Activated CD4-positive, alpha-beta T cell treated with anti-CD3 and anti-CD28 coated beads, Interleukin-2, amount 10 ng/mL, durations not matched to agents 7 days and 5 days (primary cell): ENCODE data around the gene NACC2. TPM values are rescaled to one million over a fixed set of nuclear protein-coding genes. Genes with fewer than 3 reads are reported as not detected.
"Not testable (repeated sequence)": the region's sequence is repeated elsewhere in the genome, so short reads cannot be mapped to it uniquely, and the experiment has no call there.

ENCODE experiments used
- CTCF ChIA-PET: fragments of 350-600 bp; sonication (Branson Sonifier 250); formaldehyde crosslinking; loops from one replicate; lab custom pipeline; 2021; ENCODE audit warnings: antibody characterized with exemption; lab: Charles Lee
- POLR2A ChIA-PET: fragments of 350-600 bp; sonication (Branson Sonifier 250); formaldehyde crosslinking; loops from one replicate; lab custom pipeline; 2021; ENCODE audit warnings: antibody characterized with exemption; lab: Charles Lee
- DNase-seq: peaks from one replicate; pipeline ENCODE4 v3.0.0-alpha.2; 2020
- H3K27ac Mint-ChIP-seq: one replicate; pipeline ENCODE4 v1.8.0; 2021; ENCODE audit warnings: mild to moderate bottlenecking, moderate library complexity, mixed read lengths
- H3K27me3 Mint-ChIP-seq: one replicate; pipeline ENCODE4 v1.8.0; 2021; ENCODE audit warnings: mixed read lengths
- H3K36me3 Mint-ChIP-seq: one replicate; pipeline ENCODE4 v1.8.0; 2021; ENCODE audit warnings: low read depth, mixed read lengths
- H3K4me1 Mint-ChIP-seq: one replicate; pipeline ENCODE4 v1.8.0; 2021; ENCODE audit warnings: mixed read lengths
- H3K4me3 Mint-ChIP-seq: one replicate; pipeline ENCODE4 v1.8.0; 2021; ENCODE audit warnings: mild to moderate bottlenecking, moderate library complexity, mixed read lengths
- H3K9me3 Mint-ChIP-seq: one replicate; pipeline ENCODE4 v1.8.0; 2021; ENCODE audit warnings: mixed read lengths
- total RNA-seq, 2 experiments: library from RNA; stranded (reverse); gene quantifications; one replicate each; pipeline ENCODE4 v1.2.3, GENCODE V29; 2021

Gene NACC2
- total RNA-seq, 2 experiments from 2014 or later = 4.1 to 4.4 TPM

GRCh38 chr9:136026943-136027289 lies 68.2 kb downstream of the NACC2 start:
- POLR2A ChIA-PET, DNase-seq, H3K4me1 Mint-ChIP-seq, H3K27me3 Mint-ChIP-seq, CTCF ChIA-PET, H3K27ac Mint-ChIP-seq, H3K9me3 Mint-ChIP-seq, H3K4me3 Mint-ChIP-seq, H3K36me3 Mint-ChIP-seq: not testable (repeated sequence)

DNA sequence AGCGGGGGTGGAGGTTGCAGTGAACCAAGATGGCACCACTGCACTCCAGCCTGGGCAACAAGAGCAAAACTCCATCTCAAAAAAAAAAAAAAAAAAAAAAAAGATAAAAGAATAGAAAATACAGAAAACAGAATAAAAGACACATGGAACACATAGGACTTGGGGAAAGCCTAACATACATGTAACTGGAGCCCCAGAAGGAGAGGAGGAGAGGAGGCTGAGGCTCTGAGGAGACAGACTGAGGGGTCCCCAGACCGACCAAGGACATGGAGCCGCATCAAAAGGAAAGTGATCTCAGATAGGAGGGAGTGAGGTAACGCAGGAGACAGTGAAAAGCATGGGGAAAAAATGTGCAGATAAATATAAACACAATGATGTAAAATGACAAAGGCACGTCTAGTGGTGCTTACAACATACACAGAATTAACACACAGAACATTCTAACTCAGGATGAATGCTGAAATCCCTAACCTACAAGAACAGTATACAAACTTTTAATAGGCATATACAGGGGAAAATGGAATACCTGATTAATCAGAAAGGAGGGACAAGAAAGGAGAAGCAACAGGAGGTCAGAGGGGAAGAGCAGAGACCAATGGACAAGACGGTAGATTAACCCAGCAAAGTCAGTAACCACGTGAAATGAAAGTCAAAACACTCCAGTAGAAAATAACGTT lies 68.7 kb downstream of the NACC2 start:
- no peak for DNase-seq
- CTCF ChIA-PET = no interaction called here
- Mint-ChIP-seq H3K27me3 (no peaks in the 10 kb centered on the region), H3K4me3 (no peak overlapping the region), H3K4me1 (no peaks in the 10 kb centered on the region), H3K27ac (no peak overlapping the region), H3K9me3 (peaks cover 2% of the 10 kb centered on the region), H3K36me3 (peaks cover 3% of the 10 kb centered on the region)
- POLR2A ChIA-PET = no interaction called here

DNA sequence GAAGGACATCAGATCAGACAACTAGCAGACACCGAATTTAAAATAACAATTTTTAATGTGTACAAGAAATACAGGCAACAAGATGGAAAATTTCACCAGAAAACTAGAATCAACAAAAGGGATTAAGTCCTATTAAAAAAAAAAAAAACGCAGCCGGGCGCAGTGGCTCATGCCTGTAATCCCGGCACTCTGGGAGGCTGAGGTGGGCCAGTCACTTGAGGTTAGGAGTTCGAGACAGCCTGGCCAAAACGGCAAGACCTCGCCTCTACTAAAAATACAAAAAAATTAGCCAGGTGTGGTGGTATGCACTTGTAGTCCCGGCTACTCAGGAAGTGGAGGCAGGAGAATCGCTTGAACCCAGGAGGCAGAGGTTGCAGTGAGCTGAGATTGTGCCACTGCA lies 69.6 kb downstream of the NACC2 start:
- no peak overlapping the region for H3K27ac Mint-ChIP-seq

DNA sequence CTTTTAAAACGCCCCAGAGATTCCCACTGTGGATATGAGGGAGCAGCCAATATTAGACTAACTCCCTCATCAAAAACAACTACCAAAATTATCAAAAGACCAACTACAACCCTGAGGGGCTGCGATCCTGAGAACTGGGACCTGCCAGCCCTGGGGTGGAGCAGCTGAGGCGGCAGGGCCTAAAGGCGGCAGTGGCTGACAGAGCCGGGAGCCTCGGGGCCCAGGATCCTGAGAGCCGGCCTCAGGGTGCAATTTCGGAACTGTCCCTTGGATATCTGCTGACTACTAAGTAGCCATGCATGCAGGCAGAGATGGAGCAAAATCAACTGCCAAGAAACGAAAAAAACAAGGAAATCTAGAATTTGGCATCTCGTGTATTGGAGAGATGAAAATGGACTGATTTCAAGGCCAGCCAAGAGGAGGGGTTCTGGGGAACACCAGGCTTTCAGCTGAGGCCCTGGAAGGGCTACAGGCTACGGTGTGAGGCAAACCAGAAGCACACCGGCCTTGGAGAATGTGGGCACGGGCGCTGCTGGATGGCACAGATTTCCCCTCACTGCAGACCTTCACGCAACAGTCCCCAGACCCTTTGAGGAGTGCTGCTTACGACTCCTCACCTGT lies 70.3 kb downstream of the NACC2 start:
- ChIA-PET POLR2A (no interaction called here), CTCF (no interaction called here)
- Mint-ChIP-seq H3K27me3 (no peaks in the 10 kb centered on the region), H3K4me3 (no peak overlapping the region), H3K4me1 (no peaks in the 10 kb centered on the region), H3K9me3 (no peaks in the 10 kb centered on the region), H3K36me3 (no peaks in the 10 kb centered on the region), H3K27ac (no peak overlapping the region)
- DNase-seq = no peak

More for the DNA sequence above, 69.6 kb downstream of the NACC2 start:
- Mint-ChIP-seq H3K36me3 (no peaks in the 10 kb centered on the region), H3K27me3 (no peaks in the 10 kb centered on the region), H3K4me3 (no peak overlapping the region), H3K9me3 (no peaks in the 10 kb centered on the region), H3K4me1 (no peaks in the 10 kb centered on the region)
- POLR2A ChIA-PET = no interaction called here
- CTCF ChIA-PET = no interaction called here
- DNase-seq = no peak

DNA sequence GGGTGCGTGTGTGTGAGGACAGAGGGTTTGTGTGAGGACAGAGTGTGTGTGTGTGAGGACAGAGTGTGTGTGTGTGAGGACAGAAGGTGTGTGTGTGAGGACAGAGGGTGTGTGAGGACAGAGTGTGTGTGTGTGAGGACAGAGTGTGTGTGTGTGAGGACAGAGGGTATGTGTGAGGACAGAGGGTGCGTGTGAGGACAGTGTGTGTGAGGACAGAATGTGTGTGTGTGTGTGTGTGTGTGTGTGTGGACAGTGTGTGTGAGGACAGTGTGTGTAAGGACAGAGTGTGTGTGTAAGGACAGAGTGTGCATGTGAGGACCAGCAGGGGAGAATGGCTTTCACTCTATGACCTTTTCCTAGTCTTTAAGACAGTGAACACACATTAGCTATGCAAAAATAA lies 70.8 kb downstream of the NACC2 start:
- Mint-ChIP-seq H3K4me1 (no peaks in the 10 kb centered on the region), H3K27ac (no peak overlapping the region), H3K36me3 (no peaks in the 10 kb centered on the region), H3K9me3 (no peaks in the 10 kb centered on the region), H3K4me3 (no peak overlapping the region), H3K27me3 (no peaks in the 10 kb centered on the region)
- CTCF ChIA-PET = no interaction called here
- POLR2A ChIA-PET = no interaction called here
- no peak for DNase-seq

- Mint-ChIP-seq H3K9me3 (no peaks in the 10 kb centered on the region), H3K27me3 (no peaks in the 10 kb centered on the region), H3K36me3 (no peaks in the 10 kb centered on the region), H3K4me3 (no peak overlapping the region), H3K4me1 (no peaks in the 10 kb centered on the region), H3K27ac (no peak overlapping the region)
- ChIA-PET POLR2A (no interaction called here), CTCF (no interaction called here)
- DNase-seq = no peak
These were observed 71.5 kb downstream of the NACC2 start for GRCh38 chr9:136023410-136024225.

DNA sequence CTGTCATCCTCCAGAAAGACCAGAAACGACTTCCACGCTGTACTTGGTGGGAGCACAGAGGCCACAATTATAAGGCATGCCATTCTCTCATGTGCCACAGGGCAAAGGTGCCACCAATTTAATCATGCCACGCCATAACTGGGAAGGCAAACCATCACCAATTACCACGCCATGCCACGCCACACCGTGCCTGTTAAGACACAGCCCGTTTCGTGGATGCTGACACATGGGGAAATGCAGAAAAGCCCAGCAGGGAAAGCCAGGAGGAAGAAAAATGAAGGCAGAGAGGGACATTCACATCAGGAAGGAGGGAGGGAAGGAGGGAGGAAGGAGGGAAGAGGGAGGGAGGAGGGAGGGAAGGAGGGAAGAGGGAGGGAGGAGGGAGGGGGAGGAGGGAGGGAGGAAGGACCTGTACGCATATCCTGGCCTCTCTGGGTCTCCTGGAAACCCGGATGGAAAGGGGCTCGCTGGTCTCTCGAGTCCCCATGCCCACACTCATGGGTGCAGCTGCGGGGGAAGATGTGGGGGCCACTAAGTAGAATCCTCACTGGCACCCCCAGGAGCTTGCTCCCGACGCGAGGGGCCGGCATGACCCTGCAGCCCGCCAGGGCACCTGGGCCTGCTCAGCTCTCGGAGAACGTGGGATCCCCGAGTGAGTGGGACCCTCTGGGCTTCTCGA lies 72.2 kb downstream of the NACC2 start:
- no peak overlapping the region for H3K4me3 Mint-ChIP-seq
- no peaks in the 10 kb centered on the region for H3K4me1 Mint-ChIP-seq
- no peak overlapping the region for H3K27ac Mint-ChIP-seq
- CTCF ChIA-PET = no interaction called here
- H3K27me3 Mint-ChIP-seq = no peaks in the 10 kb centered on the region
- H3K36me3 Mint-ChIP-seq = no peaks in the 10 kb centered on the region
- POLR2A ChIA-PET = no interaction called here
- H3K9me3 Mint-ChIP-seq = no peaks in the 10 kb centered on the region
- no peak for DNase-seq

GRCh38 chr9:136021872-136022681 lies 73.0 kb downstream of the NACC2 start:
- DNase-seq = no peak
- no peaks in the 10 kb centered on the region for H3K36me3 Mint-ChIP-seq
- H3K9me3 Mint-ChIP-seq = no peaks in the 10 kb centered on the region
- no peak overlapping the region for H3K27ac Mint-ChIP-seq
- H3K4me3 Mint-ChIP-seq = no peak overlapping the region
- no peaks in the 10 kb centered on the region for H3K27me3 Mint-ChIP-seq
- POLR2A ChIA-PET = no interaction called here
- CTCF ChIA-PET = no interaction called here
- H3K4me1 Mint-ChIP-seq = no peaks in the 10 kb centered on the region

DNA sequence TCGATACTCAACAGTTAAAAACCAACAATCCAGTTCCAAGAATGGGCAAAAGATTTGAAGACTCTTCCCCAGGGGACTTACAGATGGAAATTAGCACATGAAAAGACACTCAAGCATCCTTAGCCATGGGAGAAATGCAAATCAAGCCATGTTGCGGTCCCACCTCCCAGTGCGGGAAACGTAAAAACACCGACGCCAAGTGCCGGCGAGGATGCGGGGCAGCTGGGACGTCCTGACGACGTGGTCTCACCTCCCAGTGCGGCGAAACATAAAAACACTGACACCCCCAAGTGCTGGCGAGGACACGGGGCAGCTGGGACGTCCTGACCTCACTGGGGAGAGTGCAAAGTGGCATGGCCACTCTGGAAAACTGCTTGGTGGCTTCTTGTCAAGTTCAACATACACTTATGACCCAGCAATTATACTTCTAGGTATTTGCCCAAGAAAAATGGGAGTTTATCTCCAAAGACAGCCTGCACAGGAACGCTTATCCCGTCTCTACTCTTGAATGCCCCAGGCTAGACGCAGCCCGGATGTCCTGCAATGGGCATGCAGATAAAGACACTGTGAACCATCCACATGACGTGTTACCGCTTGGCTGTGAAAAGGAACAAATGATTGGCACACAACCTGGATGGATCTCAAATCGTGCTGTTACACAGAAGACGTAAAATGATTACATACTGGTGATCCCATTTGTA lies 73.8 kb downstream of the NACC2 start:
- POLR2A ChIA-PET = no interaction called here
- CTCF ChIA-PET = no interaction called here
- H3K27ac Mint-ChIP-seq = no peak overlapping the region

GRCh38 chr9:136020671-136021070 lies 74.4 kb downstream of the NACC2 start:
- CTCF ChIA-PET = no interaction called here
- no peaks in the 10 kb centered on the region for H3K4me1 Mint-ChIP-seq
- H3K4me3 Mint-ChIP-seq = no peak overlapping the region
- POLR2A ChIA-PET = no interaction called here
- H3K27ac Mint-ChIP-seq = no peak overlapping the region
- DNase-seq = no peak
- no peaks in the 10 kb centered on the region for H3K36me3 Mint-ChIP-seq
- H3K9me3 Mint-ChIP-seq = no peaks in the 10 kb centered on the region
- H3K27me3 Mint-ChIP-seq = no peaks in the 10 kb centered on the region

More for the DNA sequence above, 73.8 kb downstream of the NACC2 start:
- H3K4me1 Mint-ChIP-seq = no peaks in the 10 kb centered on the region
- no peak for DNase-seq
- no peaks in the 10 kb centered on the region for H3K9me3 Mint-ChIP-seq
- H3K36me3 Mint-ChIP-seq = no peaks in the 10 kb centered on the region
- no peaks in the 10 kb centered on the region for H3K27me3 Mint-ChIP-seq
- H3K4me3 Mint-ChIP-seq = no peak overlapping the region

- H3K36me3 Mint-ChIP-seq = no peaks in the 10 kb centered on the region
- no peak overlapping the region for H3K4me3 Mint-ChIP-seq
- no peaks in the 10 kb centered on the region for H3K4me1 Mint-ChIP-seq
- no peaks in the 10 kb centered on the region for H3K9me3 Mint-ChIP-seq
- POLR2A ChIA-PET = no interaction called here
- no peak for DNase-seq
- CTCF ChIA-PET = no interaction called here
- no peak overlapping the region for H3K27ac Mint-ChIP-seq
- H3K27me3 Mint-ChIP-seq = no peaks in the 10 kb centered on the region
These were observed 74.9 kb downstream of the NACC2 start for GRCh38 chr9:136020206-136020605.

DNA sequence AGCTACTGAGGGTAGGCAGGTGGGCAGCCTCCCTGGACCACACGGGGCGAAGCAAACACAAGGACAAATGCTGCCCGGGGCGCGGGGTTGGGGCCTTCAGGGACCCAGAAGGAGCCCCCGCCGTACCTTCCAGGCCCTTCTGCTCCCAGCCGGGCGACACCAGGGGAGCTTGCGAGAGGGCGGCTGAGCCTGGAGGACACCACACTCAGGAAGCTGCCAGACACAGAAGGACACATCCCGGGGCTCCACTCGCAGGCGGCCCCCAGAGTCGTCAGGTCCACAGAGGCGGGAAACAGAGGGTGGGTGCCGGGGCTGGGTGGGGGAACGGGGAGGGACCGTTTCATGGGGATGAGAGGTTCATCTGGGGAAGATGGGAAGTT lies 75.4 kb downstream of the NACC2 start:
- H3K4me3 Mint-ChIP-seq = no peak overlapping the region
- H3K27ac Mint-ChIP-seq = no peak overlapping the region
- H3K9me3 Mint-ChIP-seq = no peaks in the 10 kb centered on the region
- H3K4me1 Mint-ChIP-seq = no peaks in the 10 kb centered on the region
- POLR2A ChIA-PET = no interaction called here
- CTCF ChIA-PET = no interaction called here
- no peak for DNase-seq
- no peaks in the 10 kb centered on the region for H3K36me3 Mint-ChIP-seq
- no peaks in the 10 kb centered on the region for H3K27me3 Mint-ChIP-seq
